NCI-H2081 treated with DMSO at 0.1 percent for 48 hours (cell line): Measurements from ENCODE around the gene LRIG3.
"Not testable (repeated sequence)": the region's sequence is repeated elsewhere in the genome, so short reads cannot be mapped to it uniquely, and the experiment has no call there.

Experiments
- DNase-seq: peaks from one replicate; lab custom pipeline; 2025; lab: John Stamatoyannopoulos, UW

LRIG3 gene

DNA sequence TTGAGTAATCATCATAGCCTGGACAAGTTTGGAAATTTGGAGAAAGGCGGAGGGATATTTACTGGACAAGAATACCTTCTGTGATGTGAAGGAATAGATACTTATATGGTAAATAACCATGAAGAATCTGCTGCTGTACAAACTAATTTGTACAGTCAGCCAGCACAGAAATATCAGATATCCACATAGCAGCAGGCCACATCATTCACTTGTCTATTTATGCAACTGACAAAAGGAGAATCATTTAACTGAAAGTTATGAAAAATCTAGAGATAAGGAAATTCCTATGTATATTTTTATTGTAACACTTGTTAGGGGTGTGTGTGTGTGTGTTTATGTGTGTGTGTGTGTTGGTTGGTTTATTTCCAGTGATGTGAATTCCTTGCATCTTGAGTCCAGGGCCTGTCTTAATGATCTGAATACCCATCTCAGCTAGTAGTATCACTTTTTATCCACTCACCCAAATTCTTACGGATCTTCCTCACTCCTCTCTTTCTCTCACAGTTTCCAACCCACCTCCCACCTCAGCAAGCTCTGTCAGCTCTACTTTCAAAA is 10.5 kb upstream of the LRIG3 start:
- no peak for DNase-seq

DNA sequence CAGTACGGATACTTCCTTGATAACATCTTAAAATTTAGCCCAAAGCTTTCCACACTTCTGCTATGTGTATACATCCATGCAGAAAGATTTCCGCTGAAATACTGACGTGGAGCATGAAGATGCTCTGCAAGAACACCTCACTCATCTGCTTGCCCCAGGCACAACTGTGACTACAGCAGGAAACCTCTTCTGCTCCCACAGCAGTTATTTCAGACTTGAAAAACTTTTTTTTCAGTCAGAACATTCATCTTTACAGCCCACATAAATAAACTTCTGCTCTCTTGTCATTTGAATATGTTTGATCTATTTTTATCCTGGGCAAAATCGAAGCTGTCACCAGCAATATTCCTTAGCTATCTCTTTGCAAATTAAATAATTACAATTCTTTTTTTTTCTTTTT is 6.8 kb upstream of the LRIG3 start:
- no peak for DNase-seq

DNA sequence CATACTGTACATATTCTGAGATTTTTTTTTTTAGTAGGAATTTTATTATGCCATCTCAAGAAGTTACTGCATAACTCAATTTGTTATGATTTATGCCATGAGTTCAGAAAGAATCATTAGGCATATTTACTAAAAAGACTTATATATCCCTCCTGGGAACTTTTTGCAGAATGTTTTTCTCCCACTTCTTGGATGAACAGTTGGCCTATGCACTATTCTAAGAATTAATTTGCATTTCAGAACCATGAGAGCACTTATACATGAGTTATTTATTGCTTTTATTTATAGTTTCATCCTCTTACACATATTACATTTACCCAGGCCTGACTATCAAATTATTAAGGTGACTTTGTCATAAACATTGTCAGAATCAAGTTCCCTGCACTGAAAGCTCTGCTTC is 6.3 kb upstream of the LRIG3 start:
- DNase-seq: no peak

DNA sequence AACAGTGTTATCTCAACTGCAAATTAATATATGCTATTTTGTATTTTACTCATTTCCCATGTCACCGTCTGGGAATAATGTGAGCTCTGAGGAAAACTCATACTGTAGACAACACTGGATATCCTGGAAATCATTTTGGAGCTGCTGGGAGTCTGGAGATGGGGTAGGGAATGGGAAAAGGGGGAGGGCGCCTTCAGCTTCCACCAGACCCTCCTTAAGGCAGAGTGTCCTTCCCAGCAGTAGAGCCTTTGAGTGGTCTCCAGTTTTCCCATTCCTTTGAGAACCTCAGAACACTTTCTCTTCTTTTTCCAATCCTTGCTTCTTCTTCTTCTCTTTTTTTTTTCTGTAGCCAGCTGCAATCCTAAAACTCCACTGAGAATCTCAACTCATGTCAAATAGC is 5.4 kb upstream of the LRIG3 start:
- no peak for DNase-seq

DNA sequence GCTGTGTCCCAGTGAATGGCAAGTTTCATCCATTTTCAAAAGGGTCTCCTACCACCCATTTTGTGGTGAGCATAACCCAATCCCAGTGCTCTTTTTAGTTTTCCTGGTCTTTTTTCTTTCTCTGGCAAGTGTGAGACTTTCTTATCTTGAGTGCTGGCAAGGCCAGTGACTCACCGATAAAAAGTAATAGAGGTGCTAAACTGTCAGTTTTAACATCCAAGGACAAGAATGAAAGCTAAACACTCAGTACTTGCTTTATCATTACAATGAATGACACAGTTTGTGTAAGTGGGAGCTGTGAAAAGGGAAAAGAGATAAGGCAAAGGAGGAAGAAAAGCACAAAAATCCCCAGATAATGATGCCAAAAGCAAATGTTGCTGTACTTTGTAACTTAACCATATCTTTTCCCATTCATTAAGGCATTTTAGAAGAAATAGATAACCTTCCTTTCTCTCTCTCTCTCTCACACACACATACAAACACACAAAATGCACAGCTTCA is 4.9 kb upstream of the LRIG3 start:
- no peak for DNase-seq

DNA sequence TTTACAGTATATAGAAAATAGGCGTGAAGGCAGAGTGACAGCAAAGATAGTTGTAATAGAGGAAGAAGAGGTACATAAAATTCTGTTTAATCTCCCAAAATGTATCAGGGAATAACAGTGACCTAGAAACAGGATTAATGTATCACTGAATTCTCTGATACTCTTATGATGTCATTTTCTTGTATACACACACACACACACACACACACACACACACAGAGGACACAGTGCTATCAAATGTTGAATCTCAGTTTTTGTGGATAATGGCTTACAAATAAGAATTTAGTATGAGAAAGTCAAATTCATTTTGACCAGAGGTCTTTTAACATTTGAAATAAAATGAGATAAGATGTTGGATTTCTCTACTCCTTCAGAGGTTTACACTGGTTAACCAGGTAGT is 4.3 kb upstream of the LRIG3 start:
- DNase-seq: no peak

DNA sequence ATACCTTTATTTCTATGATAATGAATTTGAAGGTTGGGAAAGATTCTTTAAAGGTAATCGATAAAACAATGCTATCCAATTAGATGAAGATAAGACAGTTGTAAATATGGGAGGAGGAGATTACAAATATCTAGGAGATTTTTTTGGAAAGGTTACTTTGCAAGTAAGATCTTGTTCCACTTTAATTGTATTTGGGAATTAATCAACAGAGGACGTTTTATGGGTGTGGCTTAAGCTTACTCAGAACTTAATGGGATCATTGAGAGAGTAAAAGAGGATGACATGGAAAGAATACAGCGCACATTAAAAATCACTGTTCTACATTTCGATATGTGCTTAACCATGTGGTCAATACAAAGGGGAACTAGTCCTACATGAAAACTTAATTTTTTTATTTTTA is 3.5 kb upstream of the LRIG3 start:
- DNase-seq: no peak

DNA sequence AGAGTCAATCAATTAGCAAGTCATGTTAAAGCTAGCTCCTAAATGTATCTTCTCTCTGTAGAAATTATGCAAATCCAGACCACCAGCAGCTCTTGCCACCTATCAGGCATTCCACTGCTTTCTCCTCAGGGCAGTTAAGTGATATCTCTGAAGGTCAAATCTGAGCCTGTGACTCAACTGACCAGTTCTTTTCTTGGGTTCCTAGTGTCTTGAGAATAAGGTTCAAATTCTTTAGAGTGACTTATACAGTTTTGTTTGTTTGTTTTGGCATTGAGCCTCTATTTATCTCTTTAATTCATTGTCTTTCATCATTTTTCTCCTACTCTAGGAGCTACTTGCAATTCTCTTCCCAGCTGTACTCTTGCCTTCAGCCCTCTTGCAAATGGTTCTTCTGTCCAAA is 2.5 kb upstream of the LRIG3 start:
- no peak for DNase-seq

DNA sequence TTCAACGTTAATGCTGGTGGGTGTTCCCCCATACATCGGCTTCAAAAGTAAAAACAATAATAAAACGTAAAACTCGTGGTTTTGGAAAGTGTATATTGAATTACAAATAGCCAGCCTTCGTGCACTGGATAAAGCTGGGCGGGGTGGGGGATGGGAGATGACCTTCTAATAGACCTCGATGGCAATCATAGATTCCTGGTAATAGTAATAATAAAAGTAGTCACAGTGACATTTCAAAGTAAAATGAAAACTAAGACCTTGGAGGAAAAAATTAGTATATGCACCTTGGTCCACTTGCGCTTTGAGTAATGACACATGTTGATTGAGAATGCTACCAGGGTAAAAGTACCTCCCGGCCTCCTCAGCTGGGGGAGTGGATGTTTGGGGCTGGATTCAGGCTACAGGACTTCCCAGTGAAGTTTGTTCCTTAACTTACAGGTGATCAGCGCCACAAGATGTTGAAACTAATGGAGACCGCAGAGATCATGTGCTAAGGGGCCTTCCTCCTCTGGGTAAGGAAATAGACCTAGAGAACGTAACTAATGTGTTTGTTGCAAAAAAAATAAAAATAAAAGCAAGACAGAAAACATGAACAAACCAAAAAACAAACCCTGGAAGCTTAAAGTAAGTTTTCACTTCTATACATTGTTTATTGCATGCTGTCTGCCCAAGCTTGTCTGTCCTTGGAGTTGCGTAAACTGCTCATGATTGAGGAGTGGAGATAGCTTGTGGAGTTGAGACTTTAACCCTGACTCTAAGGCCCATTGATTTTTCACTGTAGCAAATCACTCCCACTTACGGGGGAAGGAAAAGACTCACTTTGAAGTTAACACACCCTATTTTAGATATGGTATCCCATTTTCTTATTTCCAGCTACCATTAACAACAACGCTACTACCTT is 907 bp upstream of the LRIG3 start:
- no peak for DNase-seq

DNA sequence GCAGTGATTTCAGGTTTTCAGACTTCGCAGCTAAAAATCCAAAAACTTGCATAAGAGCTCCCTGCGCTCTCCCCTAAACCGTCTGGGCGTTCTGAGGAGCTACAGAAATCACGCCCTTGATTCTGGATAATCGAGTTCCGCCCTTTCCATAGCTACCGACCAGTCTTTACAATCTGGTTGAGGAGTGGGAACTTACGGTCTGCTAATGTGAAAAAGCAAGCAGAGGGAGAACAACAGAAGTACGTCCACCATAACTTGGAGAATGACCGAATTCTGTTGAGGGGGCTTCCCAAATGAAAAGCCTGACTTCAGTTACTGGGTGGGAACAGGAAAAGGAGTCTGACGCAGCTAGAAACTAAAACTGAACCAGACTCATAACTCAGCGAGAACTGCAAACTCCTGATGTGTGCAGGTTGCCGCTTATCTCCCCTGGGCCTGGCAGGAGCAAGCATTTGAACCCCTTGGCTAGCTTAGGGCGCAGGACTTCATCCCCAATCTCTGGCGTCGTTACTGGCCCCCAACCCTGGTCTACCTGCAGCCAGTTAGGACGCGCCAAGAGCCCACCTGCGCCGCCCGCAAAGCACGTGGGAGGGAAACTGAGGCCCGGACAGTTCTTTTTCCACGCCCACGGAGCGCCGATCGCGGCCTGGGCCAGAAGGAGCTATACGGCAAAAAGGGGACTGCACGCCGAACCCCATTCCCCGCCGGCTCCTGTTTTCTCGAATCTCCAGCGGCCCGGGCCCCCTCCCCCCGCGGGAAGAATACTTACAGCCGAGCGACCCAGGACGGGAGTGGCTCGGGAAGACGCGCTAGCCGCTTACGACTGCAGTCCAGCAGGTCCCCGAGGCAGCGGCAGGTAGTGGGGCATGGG is 838 bp downstream of the LRIG3 start:
- DNase-seq: no peak

DNA sequence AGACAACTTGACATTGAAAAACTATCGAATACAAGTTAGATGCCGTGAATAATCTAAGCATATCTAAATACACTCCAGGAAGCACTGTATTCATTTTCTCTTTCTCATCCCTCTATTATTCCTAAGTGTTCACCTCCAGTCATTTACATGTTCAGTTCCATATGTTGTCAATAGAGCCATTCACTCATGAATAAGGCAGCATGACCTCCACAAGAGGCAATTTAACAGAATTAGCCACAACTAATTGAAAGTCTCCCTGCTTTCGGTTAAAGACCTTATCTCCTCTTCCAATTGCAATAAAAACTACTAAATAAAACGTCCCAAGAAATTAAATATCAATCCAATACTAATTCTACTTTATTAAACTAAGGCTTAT is 1.8 kb downstream of the LRIG3 start:
- DNase-seq: no peak

DNA sequence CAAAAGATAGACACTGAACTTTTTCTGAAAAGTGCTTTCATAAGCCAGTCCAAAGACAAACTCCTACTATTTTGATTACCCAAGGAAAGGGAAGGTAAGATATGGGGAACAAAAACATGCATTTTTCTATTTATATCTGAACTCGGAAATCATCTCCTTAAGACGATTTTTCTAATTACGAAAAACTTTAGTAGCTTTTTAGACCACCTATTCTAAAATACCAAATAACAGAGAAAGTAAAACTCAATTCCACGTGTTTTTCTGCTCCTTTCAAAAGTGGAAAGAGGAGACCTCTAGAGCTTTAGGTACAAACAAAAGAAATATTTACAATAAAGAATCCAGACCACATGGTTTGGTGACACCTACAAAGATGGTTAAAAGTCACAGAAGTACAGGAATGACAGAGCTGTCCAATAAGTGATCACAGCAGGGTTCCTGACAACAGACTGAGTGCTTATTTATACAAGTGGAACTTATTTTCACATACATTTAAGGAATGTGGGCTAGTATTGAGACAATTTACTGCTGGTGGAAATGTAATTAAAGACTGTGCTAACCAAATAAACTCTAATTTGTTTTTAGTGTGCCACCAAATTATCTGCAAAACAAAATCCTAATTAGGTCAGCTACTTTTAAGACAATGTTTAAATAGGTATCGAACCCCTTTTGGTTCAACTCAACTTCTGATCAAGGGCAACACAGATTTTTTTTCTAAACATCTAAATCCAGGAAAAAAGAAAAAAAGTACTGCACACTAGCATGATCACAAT is 2.4 kb downstream of the LRIG3 start:
- no peak for DNase-seq

DNA sequence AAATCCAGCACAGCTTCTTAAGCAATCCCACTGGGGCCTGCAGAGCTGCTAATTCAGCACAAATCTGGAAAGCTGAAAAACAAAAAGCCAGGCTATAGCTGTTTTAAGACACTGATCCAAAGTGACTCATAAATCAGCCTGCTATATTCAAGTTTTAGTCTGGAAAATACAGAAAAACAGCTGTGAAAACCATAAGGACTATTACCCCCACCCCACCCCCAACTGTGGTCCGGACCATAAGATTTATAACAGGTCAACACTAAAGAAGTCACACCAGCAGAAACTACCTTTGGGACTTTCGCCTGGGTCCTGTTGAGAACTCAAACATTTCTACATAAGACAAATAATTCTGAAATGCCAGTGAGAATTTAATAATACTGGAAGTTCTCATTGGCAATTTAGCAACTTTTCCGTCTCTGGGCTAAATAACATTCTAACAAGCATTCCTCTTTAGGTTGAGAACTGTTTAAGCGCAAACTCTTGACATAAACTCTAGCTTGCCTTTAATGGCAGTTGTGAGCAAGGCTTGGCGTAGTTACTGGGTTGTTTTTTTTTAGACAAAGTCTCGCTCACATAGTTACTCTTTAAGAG is 3.3 kb downstream of the LRIG3 start:
- DNase-seq: no peak

DNA sequence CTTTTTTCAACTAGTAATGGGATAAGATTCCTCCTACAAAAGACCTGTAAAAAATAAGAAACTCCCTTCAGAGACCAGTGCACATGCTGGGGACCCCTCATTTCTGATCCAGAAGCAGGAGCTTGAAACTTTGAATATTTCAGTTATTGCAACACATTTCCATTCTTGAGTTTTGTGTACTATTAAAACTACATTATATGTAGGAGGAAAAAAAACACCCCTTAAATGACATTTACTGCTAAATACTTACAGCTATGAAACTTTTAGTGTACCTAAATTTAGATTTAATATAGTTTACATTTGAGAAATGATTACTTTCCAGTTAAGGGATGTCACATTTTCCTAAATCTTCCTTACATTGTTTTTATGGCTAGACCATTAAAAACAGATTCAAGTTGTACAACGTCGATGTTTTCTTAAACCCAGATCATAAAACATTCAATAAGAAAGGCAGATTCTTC is 4.1 kb downstream of the LRIG3 start:
- no peak for DNase-seq

DNA sequence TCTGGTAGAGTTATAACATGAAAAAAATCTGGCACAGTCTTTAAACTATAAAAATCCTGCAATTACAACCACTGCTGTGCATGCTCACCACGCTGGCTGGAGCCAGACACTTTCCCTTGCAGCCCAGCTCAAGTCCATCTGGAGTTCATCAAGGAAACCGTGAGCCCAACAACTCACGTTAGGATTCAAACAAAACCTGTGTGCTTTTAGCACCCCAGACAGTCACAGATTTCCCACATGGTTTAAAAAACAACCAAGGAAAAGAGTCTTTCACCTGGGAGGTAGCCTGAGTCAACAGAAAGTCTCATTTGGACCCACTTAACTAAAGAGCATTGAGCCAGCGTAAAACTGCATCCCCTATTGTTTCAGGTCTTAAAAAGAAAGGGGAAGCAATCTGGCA is 4.7 kb downstream of the LRIG3 start:
- peak; percentile 42 for DNase-seq

DNA sequence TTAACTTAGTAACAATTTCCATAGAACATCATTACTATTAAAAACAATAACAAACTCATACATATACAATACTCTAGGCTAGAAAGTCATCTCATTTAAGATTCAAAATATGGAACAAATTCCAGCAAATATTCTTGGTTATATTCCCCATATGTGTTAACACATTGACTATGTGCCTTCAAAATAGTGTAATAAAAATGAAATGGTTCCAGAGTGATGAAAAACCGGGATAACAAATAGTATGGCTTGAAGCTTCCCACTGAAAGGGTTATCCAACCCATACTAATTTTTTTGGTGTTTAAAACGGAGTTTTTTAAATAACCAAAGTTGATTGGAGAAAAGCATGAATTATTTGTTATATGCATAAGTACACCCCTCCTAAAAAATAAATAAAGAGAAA is 5.3 kb downstream of the LRIG3 start:
- no peak for DNase-seq

DNA sequence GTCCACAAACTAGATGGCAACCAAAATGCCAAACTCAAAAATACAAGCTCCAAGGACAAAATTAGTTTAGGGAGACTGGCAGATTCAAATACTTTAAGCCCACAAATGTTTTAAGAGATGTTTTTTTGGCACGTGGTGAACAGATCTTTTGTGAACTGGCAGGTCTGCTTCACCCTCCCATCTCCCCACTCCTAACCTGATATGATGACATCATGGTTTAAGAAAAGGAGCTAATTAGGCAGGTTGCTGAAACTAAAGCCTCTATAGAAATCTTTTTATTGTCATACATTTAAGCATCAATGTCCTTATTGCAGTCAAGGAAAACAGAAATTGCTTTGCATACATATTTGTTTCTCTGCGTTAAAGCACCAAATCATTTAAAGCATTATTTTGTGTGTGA is 5.8 kb downstream of the LRIG3 start:
- DNase-seq: no peak

DNA sequence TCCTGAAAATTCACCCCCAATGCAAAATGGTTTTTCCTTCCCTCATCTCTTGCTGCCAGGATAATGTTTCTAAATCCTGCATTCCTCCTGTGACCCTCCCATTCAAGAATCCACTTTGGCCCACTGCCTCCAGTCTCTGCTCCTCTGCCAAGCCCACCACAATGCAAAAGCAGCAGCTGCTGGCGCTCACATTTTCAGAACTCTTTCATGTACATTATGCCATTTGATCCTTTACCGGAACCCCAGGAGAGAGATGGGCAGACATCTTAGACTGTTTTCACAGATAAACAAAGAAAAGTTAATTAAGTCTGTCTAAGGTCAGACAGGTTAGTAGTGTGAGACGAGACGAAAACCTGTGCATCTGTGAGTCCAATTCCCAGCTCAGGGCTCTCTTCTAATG is 12.9 kb downstream of the LRIG3 start:
- DNase-seq: no peak

DNA sequence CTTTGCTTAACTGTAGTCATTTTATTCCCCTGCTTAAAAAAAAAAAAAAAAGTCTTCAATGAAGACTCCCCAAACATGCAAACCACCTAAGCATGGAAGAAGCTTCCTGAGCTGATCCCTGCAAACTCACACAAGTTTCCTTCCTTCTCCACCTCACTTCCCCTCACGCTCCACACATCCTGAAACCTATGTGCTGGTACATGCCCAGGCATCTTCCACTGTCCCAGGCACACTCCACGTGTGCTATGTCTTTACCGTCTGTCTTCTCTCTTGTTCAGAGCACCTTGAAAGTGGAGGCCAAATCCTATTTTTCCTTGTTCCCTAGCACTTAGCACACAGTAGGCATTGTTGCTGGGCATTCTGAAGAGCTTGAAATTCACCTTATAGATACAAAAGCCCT is 13.4 kb downstream of the LRIG3 start:
- no peak for DNase-seq

DNA sequence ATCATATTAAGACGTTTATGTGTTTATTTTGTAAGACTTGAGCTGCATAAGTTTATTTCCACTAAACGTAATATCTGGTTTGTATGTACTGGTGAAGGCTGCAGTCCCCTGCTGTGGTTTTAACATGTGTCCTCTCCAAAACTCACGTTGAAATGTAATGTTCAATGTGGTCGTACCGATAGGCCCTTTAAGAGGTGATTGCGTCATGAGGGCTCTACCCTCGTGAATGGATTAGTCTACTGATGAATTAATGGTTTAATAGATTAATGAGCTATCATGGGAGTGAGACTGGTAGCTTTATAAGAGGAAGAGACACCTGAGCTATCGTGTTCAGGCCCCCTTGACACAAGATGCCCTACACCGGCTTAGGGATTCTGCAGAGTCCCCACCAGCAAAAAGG is 14.9 kb downstream of the LRIG3 start:
- DNase-seq: no peak

DNA sequence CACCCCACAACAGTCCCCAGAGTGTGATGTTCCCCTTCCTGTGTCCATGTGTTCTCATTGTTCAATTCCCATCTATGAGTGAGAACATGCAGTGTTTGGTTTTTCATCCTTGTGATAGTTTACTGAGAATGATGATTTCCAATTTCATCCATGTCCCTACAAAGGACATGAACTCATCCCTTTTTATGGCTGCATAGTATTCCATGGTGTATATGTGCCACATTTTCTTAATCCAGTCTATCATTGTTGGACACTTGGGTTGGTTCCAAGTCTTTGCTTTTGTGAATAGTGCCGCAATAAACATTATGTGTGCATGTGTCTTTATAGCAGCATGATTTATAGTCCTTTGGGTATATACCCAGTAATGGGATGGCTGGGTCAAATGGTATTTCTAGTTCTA is 17.6 kb downstream of the LRIG3 start:
- not testable (repeated sequence) for DNase-seq

DNA sequence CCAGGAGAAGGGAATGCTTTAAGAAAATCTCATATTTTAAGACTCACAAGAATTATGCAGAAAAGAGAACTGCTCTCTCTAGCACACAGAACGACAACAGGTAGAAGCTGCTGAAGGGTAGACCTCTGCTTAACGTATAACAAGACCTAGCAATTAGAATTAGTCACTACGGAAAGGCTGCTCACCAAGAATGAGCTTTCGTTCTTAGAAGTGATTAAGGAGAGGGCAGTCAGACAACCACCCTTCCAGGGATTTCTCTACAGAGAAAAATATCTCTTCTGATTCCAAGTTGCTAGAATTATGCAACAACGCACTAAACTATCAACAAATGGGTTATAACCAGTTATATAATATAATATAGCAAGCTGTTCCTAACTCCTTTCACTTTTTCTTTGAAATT is 18.6 kb downstream of the LRIG3 start:
- no peak for DNase-seq
